Thyroid gland (tissue), 4 donors: ENCODE measurements around the gene LGI1.

Source experiments
- POLR2A ChIP-seq, 2 donors: fragments of 450-650 bp; IDR thresholded peaks; one replicate each; pipeline ENCODE4 v1.6.1; 2017; ENCODE audit warnings: antibody characterized with exemption in 2 of 2, mild to moderate bottlenecking in 2 of 2, moderate library complexity in 1 of 2
- TF ChIP-seq, protein P1 (sequence below), 6 experiments: fragments of 200-600 bp in 3 of 6; fragments of 450-650 bp in 3 of 6; sonication (generic) in 3 of 6; IDR thresholded peaks; one replicate each; pipeline ENCODE4 v1.5.1; 2016 to 2019; ENCODE audit warnings: antibody characterized with exemption in 6 of 6, mild to moderate bottlenecking in 2 of 6, inconsistent platforms in 1 of 6, moderate library complexity in 1 of 6

DNA sequence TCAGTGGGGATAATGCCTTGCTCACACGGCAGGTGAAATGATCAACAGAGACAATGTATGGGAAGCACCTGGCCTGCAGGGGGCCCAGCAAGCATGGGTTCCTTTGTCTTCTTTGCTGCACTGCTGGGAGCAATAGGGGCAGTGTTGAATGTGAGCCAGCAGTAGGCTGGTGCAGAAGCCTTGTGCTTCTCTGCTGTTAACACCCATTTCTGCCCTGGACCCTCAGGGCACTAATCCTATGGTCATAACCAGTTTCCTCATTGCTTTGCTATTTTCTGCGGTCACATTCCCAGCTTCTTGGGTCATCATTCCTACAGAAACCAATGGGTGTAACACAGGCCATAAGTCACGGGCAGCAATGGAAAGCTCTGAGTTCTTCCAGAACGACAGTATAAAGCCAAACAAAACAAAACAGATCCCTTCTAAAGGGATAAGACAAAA is 10.9 kb upstream of the LGI1 start:
- no peak for TF ChIP-seq POLR2A (IDR thresholded peaks at IDR 0.05)
- TF ChIP-seq, protein P1, sequence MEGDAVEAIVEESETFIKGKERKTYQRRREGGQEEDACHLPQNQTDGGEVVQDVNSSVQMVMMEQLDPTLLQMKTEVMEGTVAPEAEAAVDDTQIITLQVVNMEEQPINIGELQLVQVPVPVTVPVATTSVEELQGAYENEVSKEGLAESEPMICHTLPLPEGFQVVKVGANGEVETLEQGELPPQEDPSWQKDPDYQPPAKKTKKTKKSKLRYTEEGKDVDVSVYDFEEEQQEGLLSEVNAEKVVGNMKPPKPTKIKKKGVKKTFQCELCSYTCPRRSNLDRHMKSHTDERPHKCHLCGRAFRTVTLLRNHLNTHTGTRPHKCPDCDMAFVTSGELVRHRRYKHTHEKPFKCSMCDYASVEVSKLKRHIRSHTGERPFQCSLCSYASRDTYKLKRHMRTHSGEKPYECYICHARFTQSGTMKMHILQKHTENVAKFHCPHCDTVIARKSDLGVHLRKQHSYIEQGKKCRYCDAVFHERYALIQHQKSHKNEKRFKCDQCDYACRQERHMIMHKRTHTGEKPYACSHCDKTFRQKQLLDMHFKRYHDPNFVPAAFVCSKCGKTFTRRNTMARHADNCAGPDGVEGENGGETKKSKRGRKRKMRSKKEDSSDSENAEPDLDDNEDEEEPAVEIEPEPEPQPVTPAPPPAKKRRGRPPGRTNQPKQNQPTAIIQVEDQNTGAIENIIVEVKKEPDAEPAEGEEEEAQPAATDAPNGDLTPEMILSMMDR (IDR thresholded peaks at IDR 0.05), result no peak
